RKO (cell line): ENCODE results near the gene TLK1.
"Not testable (repeated sequence)": the region's sequence is repeated elsewhere in the genome, so short reads cannot be mapped to it uniquely, and the experiment has no call there.

ENCODE experiments used
- DNase-seq: peaks from one replicate; pipeline ENCODE4 v3.0.0-alpha.2; 2016; ENCODE audit warnings: low spot score

Gene TLK1

DNA sequence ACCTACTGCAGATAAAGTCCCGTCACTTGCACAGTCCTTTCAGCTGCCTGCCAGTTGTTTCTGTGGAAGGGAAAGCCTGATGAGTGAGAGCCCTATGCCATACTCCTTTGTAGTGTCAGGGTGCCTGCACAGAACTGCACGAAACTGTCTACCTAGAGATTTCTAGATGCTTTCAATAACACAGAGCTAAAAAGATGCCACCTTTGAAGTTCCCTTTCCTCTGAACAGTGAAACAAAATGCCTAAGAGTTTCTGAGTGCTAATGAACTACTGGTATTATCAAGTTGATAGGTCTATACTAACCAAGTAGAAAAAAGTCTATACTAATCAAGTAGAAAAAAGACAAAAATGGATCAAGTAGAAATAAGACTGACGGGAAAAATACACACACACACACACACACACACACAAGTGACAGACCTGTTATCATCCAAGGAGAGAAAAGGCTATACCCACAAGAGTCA, 79.0 kb downstream of the TLK1 start:
- no peak for DNase-seq

DNA sequence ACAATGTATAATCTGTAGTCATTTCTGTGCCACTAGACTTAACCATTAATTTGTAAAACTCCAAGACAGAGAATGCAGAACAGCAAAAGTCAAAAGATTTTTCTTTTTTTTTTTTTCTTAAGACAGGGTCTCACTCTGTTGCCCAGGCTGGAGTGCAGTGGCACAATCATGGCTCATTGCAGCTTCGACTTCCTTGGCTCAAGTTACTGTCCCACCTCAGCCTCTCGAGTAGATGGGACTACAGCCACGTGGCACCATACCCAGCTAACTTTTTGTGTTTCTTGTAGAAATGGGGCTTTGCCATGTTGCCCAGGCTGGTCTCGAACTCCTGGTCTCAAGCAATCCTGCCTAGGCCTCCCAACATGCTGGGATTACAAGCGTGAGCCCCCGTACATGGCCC, 80.1 kb downstream of the TLK1 start:
- no peak for DNase-seq

DNA sequence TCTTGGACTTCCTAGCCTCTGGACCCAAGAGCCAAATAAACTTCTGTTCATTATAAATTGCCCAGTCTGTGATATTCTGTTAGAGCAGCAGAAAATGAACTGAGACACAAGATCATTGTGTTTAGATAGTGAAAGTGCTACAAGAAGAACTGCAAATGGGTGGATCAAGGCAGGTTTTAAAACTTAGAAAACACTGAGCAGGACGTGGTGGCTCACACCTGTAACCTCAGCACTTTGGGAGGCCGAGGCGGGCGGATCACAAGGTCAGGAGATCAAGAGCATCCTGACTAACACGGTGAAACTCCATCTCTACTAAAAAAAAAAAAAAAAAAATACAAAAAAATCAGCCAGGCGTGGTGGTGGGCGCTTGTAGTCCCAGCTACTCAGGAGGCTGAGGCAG, 84.3 kb downstream of the TLK1 start:
- DNase-seq: not testable (repeated sequence)

DNA sequence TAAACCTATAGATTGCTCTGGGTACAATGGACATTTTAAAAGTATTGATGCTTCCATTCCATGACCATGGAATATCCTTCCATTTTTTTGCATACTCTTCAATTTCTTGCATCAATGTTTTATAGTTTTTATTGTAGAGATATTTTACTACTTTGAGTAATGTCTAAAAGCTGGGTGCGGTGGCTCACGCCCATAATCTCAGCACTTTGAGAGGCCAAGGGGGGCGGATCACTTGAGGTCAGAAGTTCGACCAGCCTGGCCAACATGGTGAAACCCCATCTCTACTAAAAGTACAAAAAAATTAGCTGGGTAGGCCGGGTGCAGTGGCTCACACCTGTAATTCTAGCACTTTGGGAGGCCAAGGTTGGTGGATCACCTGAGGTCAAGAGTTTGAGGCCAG, 88.5 kb downstream of the TLK1 start:
- no peak for DNase-seq

DNA sequence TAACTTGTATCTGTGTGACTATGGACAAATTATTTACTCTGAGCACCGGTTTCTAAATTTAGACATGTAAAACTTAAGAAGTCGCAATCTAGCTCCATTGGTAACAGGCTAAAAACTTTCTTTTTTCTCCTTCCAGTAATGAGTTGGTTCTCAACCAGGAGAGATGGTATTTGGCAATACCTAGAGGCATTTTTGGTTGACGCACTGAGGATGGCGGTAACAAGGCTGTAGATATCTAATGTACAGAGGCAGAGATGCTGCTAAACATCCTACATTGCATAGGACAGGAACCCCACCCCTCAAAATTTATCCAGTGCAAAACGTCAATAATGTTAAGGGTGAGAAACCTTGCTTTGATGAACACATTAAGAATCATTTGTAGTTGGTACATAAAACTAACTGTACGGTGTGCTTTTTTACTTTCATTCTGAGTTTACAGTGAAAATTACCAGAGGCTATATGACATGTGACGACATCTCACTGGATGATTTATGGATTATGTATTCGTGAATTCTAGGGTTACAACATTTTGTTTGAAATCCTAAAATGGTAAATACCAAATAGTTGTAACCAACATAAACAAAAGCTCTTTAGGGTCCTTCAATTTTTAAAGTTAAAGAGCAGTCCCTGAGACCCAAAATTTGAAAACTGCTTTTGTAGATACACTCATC, 91.3 kb downstream of the TLK1 start:
- DNase-seq: no peak

- no peak for DNase-seq
Observed at GRCh38 chr2:171066110-171066509, 94.6 kb downstream of the TLK1 start.

- no peak for DNase-seq
Observed at GRCh38 chr2:171057575-171057974, 103.1 kb downstream of the TLK1 start.

DNA sequence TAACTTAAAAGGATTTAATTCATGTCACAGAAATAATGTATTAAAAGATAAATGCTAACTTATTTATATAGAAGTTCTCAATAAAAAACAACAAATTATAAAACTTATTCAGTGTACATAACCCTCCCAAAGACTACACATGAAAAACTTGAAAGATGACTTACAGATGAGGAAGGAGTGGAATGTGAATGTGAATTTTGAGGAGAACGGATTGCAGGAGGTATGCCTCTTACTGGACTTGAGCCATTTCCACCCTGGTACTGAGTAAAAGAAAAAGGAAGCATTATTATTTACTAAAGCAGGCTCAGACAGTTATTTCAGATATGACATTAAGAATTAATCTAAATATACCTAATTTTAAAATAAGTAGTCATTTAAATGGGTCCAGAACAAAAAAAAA, 104.4 kb downstream of the TLK1 start:
- DNase-seq: no peak

DNA sequence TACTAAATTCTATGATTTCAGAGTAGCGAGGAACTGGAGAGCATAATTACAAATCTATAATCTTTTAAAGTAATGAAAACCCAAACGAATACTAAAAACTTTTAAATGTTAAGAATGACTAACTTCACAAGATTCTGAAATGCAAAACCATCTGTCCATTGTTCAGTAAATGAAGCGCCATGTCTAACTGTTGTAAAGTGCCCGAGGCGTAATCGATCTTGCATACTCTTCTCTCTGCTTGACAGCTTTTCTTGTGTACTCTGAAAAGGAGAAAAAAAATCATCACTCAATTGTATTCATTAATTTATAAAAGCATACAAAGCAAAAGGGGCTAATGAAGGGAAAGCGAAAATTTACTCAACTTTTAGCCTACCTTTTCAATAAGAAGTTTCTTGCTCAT, 111.0 kb downstream of the TLK1 start:
- DNase-seq: no peak

GRCh38 chr2:171046048-171046560, 114.6 kb downstream of the TLK1 start:
- no peak for DNase-seq

DNA sequence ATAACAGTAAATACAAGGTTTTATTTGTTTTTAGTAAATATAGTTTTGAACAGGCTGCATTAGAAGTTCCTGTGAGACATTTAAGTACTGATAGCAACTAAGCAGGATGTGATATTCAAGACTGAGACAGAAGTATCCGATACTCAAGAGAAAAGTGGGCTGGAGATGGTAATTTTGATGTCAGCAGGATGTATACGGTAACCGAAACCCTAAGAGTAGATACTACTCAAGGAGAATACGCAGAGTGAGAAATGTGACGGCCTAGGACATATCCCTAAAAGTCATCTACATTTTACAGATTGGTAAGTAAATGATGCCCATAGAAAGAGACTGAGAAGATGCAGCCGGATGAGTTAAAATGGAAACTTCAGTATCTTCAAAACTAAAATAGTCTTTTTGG, 116.3 kb downstream of the TLK1 start:
- no peak for DNase-seq

- no peak for DNase-seq
Observed at GRCh38 chr2:171042253-171042969, 118.3 kb downstream of the TLK1 start.

DNA sequence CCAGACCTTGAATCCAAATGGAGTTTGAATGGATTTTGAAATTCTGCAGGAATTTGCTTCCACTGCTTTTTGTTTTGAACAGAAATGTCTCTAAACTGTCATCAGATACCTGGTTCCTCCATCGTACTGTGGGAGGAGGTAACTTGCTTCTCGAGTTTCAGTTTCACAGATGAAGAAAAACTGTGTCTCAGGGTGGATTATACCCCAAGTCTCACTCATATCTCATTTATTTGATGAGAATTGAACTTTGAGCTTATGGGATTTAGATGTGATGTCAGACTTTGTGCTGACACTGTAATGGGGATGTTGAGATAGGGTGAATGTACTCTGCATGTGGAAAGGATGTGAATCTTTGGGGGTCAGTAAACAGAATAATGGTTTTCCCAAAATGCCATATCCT, 124.2 kb downstream of the TLK1 start:
- DNase-seq: no peak

DNA sequence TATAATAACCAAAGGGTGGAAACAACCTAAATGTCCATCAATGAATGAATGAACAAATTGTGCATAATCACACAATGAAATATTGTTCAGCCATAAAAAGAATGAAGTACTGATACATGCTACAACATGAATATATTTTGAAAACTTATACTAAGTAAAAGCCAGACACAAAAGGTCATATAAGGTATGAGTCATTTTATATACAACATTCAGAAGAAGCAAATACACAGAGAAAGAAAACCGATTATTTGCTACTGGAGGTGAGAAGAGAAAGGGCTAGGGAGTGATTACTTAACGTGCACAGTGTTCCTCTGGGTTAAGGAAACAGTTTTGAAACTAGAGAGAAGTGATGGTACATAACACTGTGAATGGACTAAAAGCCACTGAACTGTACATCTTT, 126.4 kb downstream of the TLK1 start:
- DNase-seq: no peak

DNA sequence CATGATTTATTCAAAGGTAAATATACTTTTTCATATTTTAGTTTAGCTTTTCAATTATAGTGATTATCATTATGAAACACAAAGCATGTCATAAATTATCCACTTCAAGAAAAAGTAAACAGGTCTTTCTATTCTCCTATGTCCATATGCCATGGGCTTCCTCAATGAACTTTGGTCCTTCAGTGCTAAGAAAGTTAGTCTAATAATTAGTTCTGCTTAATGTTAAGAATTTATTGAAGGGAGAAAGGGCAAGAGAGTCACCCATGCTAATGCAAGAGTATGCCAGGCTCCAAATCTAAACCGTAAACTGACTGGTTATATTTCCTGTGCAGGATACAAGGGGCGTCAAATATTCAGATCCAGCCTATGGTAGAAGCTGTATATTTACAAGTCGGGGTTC, 135.5 kb downstream of the TLK1 start:
- no peak for DNase-seq

DNA sequence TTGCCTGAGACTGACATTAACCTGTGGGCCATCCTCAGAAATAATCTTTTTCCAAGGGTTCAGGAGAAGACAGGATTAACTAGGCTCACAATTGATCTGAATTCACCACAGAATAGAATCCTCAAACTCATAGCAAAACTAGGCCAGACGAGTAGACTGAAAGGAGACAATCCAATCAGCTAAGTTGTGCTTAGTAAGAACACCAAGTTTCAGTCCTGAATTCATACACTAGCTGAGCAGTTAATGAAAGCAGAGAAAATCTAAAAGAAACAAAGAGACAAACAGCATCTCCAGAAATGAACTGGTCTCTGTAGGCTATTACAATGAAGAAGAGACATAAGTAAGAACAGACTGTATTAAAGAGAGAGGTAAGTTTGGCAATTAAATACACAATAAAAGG, 142.2 kb downstream of the TLK1 start:
- DNase-seq: no peak

DNA sequence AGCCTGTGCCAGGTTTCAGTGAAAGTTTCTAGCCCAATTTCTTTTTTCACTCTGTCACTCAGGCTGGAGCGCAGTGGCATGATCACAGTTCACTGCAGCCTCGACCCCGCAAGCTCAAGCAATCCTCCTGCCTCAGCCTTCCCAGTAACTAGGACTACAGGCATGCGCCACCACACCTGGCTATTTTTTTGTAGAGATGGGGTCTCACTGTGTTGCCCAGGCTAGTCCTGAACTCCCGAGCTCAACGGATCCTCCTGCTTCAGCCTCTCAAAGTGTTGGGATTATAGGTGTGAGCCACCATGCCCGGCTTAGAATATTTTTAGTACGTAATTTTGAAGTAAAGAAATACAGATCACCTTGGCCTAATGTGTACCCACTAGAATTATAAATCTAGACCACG, 144.6 kb downstream of the TLK1 start:
- no peak for DNase-seq

GRCh38 chr2:171013851-171014250, 146.8 kb downstream of the TLK1 start:
- DNase-seq: no peak

GRCh38 chr2:171009386-171009785, 151.3 kb downstream of the TLK1 start:
- no peak for DNase-seq

- DNase-seq: no peak
Observed at GRCh38 chr2:171008550-171009205, 152.0 kb downstream of the TLK1 start.

GRCh38 chr2:171004833-171005232, 155.9 kb downstream of the TLK1 start:
- DNase-seq: no peak

- DNase-seq: no peak
Observed at GRCh38 chr2:171004363-171004762, 156.3 kb downstream of the TLK1 start.

GRCh38 chr2:170999654-171000053, 161.0 kb downstream of the TLK1 start:
- no peak for DNase-seq
